Measurements from ENCODE around the gene SULF2. TPM values are rescaled to one million over a fixed set of nuclear protein-coding genes. Genes with fewer than 3 reads are reported as not detected.
A peak's percentile ranks its signal among the peaks of the same experiment; 100 is the strongest.

SULF2 gene
- total and polyA plus RNA-seq, 5 experiments from 2014 or later, result 0.65 to 1.4 TPM; not detected in 3

GRCh38 chr20:47700327-47700726, 85.0 kb downstream of the SULF2 start:
- Mint-ChIP-seq H3K27me3 (peaks cover 0 to 4% (median 0%) of the 10 kb centered on the region in 5 donors), H3K4me3 (no peak overlapping the region), H3K36me3 (no peaks in the 10 kb centered on the region), H3K4me1 (peaks cover under 1 to 3% (median 2%) of the 10 kb centered on the region in 4 donors), H3K27ac (no peak overlapping the region), H3K9me3 (peaks cover 0 to 1% (median 0%) of the 10 kb centered on the region in 9 donors)
- POLR2A ChIA-PET, result no interaction called here
- DNase-seq, result no peak
- no peak for ATAC-seq

- Mint-ChIP-seq H3K9me3 (peaks cover 0 to 2% (median 0%) of the 10 kb centered on the region in 9 donors), H3K27me3 (peaks cover 0 to 4% (median 0%) of the 10 kb centered on the region in 5 donors), H3K4me3 (no peak overlapping the region), H3K4me1 (peaks cover 3 to 7% (median 5%) of the 10 kb centered on the region in 4 donors), H3K27ac (no peak overlapping the region), H3K36me3 (no peaks in the 10 kb centered on the region)
- no peak for DNase-seq
- ATAC-seq, result no peak
- POLR2A ChIA-PET, result no interaction called here
Measured at GRCh38 chr20:47699818-47700217, 85.5 kb downstream of the SULF2 start.

- H3K4me3 Mint-ChIP-seq, result no peak overlapping the region
- DNase-seq (no peak), ATAC-seq (no peak)
- POLR2A ChIA-PET, result no interaction called here
- peaks cover 0 to 10% (median 4%) of the 10 kb centered on the region in 9 donors for H3K9me3 Mint-ChIP-seq
- H3K4me1 Mint-ChIP-seq, result peaks cover 3 to 7% (median 5%) of the 10 kb centered on the region in 4 donors
- no peaks in the 10 kb centered on the region for H3K36me3 Mint-ChIP-seq
- no peak overlapping the region for H3K27ac Mint-ChIP-seq
- H3K27me3 Mint-ChIP-seq, result peaks cover 0 to 4% (median 0%) of the 10 kb centered on the region in 5 donors
Measured at GRCh38 chr20:47698142-47698541, 87.1 kb downstream of the SULF2 start.

- Mint-ChIP-seq H3K27me3 (peaks cover 0 to 4% (median 0%) of the 10 kb centered on the region in 5 donors), H3K9me3 (peaks cover 0 to 23% (median 14%) of the 10 kb centered on the region in 9 donors), H3K4me3 (no peak overlapping the region), H3K4me1 (peaks cover 3 to 7% (median 5%) of the 10 kb centered on the region in 4 donors), H3K27ac (no peak overlapping the region), H3K36me3 (peaks cover 0 to 5% (median 0%) of the 10 kb centered on the region in 3 donors)
- POLR2A ChIA-PET, result no interaction called here
- ATAC-seq (no peak), DNase-seq (no peak)
Measured at GRCh38 chr20:47696856-47697255, 88.4 kb downstream of the SULF2 start.

GRCh38 chr20:47694021-47694818, 91.1 kb downstream of the SULF2 start:
- Mint-ChIP-seq H3K27ac (no peak overlapping the region), H3K9me3 (peaks cover 0 to 45% (median 14%) of the 10 kb centered on the region in 9 donors), H3K36me3 (peaks cover 0 to 23% (median 3%) of the 10 kb centered on the region in 3 donors), H3K4me1 (peaks cover 3 to 7% (median 5%) of the 10 kb centered on the region in 4 donors), H3K27me3 (no peaks in the 10 kb centered on the region), H3K4me3 (no peak overlapping the region)
- no peak for ATAC-seq
- no peak for DNase-seq
- POLR2A ChIA-PET, result no interaction called here

GRCh38 chr20:47691625-47692024, 93.7 kb downstream of the SULF2 start:
- peaks cover 3 to 7% (median 5%) of the 10 kb centered on the region in 4 donors for H3K4me1 Mint-ChIP-seq
- H3K27ac Mint-ChIP-seq, result peak overlapping the region in 1 of 10 donors; percentile 6
- POLR2A ChIA-PET, result no interaction called here
- peaks cover 0 to 50% (median 14%) of the 10 kb centered on the region in 9 donors for H3K9me3 Mint-ChIP-seq
- H3K27me3 Mint-ChIP-seq, result peaks cover 0 to 2% (median 0%) of the 10 kb centered on the region in 5 donors
- ATAC-seq (no peak), DNase-seq (no peak)
- peaks cover 0 to 23% (median 3%) of the 10 kb centered on the region in 3 donors for H3K36me3 Mint-ChIP-seq
- H3K4me3 Mint-ChIP-seq, result no peak overlapping the region

- Mint-ChIP-seq H3K9me3 (peaks cover 0 to 50% (median 14%) of the 10 kb centered on the region in 9 donors), H3K27ac (peak overlapping the region in 1 of 10 donors; percentile 62), H3K36me3 (peaks cover 0 to 23% (median 3%) of the 10 kb centered on the region in 3 donors), H3K4me1 (no peaks in the 10 kb centered on the region), H3K4me3 (no peak overlapping the region), H3K27me3 (peaks cover 0 to 2% (median 0%) of the 10 kb centered on the region in 5 donors)
- POLR2A ChIA-PET, result no interaction called here
- DNase-seq, result no peak
- ATAC-seq, result no peak
Measured at GRCh38 chr20:47689731-47690130, 95.5 kb downstream of the SULF2 start.

- Mint-ChIP-seq H3K36me3 (peaks cover 0 to 23% (median 3%) of the 10 kb centered on the region in 3 donors), H3K27me3 (peaks cover 0 to 2% (median 0%) of the 10 kb centered on the region in 5 donors), H3K27ac (no peak overlapping the region), H3K9me3 (peaks cover 0 to 45% (median 14%) of the 10 kb centered on the region in 9 donors), H3K4me1 (no peaks in the 10 kb centered on the region), H3K4me3 (no peak overlapping the region)
- POLR2A ChIA-PET, result no interaction called here
- DNase-seq (no peak), ATAC-seq (no peak)
Measured at GRCh38 chr20:47688385-47689381, 96.6 kb downstream of the SULF2 start.

- POLR2A ChIA-PET, result no interaction called here
- no peaks in the 10 kb centered on the region for H3K4me1 Mint-ChIP-seq
- ATAC-seq (no peak), DNase-seq (no peak)
- H3K9me3 Mint-ChIP-seq, result peaks cover 0 to 32% (median 4%) of the 10 kb centered on the region in 9 donors
- no peak overlapping the region for H3K27ac Mint-ChIP-seq
- no peak overlapping the region for H3K4me3 Mint-ChIP-seq
- H3K36me3 Mint-ChIP-seq, result peaks cover 0 to 18% (median 3%) of the 10 kb centered on the region in 3 donors
- peaks cover 0 to 2% (median 0%) of the 10 kb centered on the region in 5 donors for H3K27me3 Mint-ChIP-seq
Measured at GRCh38 chr20:47687095-47687987, 97.9 kb downstream of the SULF2 start.

- H3K4me1 Mint-ChIP-seq, result no peaks in the 10 kb centered on the region
- no peak overlapping the region for H3K27ac Mint-ChIP-seq
Measured at GRCh38 chr20:47686545-47686944, 98.7 kb downstream of the SULF2 start.

GRCh38 chr20:47684306-47685080, 100.8 kb downstream of the SULF2 start:
- Mint-ChIP-seq H3K36me3 (no peaks in the 10 kb centered on the region), H3K4me1 (no peaks in the 10 kb centered on the region), H3K27ac (no peak overlapping the region), H3K4me3 (no peak overlapping the region), H3K27me3 (peaks cover 0 to 2% (median 0%) of the 10 kb centered on the region in 5 donors), H3K9me3 (peaks cover 0 to 7% (median 0%) of the 10 kb centered on the region in 9 donors)
- POLR2A ChIA-PET, result no interaction called here
- ATAC-seq, result no peak
- DNase-seq, result no peak

More at GRCh38 chr20:47686545-47686944, 98.7 kb downstream of the SULF2 start:
- POLR2A ChIA-PET, result no interaction called here
- no peak for ATAC-seq
- Mint-ChIP-seq H3K36me3 (peaks cover 0 to 16% (median 3%) of the 10 kb centered on the region in 3 donors), H3K4me3 (no peak overlapping the region), H3K9me3 (peaks cover 0 to 24% (median 4%) of the 10 kb centered on the region in 9 donors), H3K27me3 (peaks cover 0 to 2% (median 0%) of the 10 kb centered on the region in 5 donors)
- DNase-seq, result no peak

Data from naive thymus-derived CD8-positive, alpha-beta T cell (primary cell).